Measurements from ENCODE around the gene TXLNG.

- TF ChIP-seq, protein P1, sequence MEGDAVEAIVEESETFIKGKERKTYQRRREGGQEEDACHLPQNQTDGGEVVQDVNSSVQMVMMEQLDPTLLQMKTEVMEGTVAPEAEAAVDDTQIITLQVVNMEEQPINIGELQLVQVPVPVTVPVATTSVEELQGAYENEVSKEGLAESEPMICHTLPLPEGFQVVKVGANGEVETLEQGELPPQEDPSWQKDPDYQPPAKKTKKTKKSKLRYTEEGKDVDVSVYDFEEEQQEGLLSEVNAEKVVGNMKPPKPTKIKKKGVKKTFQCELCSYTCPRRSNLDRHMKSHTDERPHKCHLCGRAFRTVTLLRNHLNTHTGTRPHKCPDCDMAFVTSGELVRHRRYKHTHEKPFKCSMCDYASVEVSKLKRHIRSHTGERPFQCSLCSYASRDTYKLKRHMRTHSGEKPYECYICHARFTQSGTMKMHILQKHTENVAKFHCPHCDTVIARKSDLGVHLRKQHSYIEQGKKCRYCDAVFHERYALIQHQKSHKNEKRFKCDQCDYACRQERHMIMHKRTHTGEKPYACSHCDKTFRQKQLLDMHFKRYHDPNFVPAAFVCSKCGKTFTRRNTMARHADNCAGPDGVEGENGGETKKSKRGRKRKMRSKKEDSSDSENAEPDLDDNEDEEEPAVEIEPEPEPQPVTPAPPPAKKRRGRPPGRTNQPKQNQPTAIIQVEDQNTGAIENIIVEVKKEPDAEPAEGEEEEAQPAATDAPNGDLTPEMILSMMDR (IDR thresholded peaks at IDR 0.05), result no peak
- TF ChIP-seq POLR2A (IDR thresholded peaks at IDR 0.05), result no peak
Measured at GRCh38 chrX:16788477-16788876, 2.2 kb downstream of the TXLNG start.

Measured in lower leg skin (tissue), 3 donors.